Coronary artery (tissue), 2 donors: ENCODE results near the gene C11orf54.
"Not testable (repeated sequence)": the region's sequence is repeated elsewhere in the genome, so short reads cannot be mapped to it uniquely, and the experiment has no call there.

Experiments used
- DNase-seq: peaks from one replicate; pipeline ENCODE4 v3.0.0-alpha.2; 2017; ENCODE audit warnings: low spot score
- H3K27ac ChIP-seq, 2 donors: fragments of 200-600 bp; sonication (generic); one replicate each; pipeline ENCODE4 v1.5.1; 2016 to 2019
- H3K4me3 ChIP-seq: fragments of 200-600 bp; sonication (generic); 2 replicates; pipeline ENCODE4 v1.5.1; 2016; ENCODE audit warnings: mild to moderate bottlenecking, moderate library complexity
- CTCF ChIP-seq: fragments of 200-600 bp; sonication (generic); IDR thresholded peaks from one replicate; pipeline ENCODE4 v1.5.1; 2019; ENCODE audit warnings: antibody characterized with exemption

The C11orf54 gene

GRCh38 chr11:93747122-93747521, 5.7 kb downstream of the C11orf54 start:
- no peak for TF ChIP-seq CTCF
- no peak for DNase-seq
- Histone ChIP-seq H3K4me3 (no peak overlapping the region), H3K27ac (no peak overlapping the region)

DNA sequence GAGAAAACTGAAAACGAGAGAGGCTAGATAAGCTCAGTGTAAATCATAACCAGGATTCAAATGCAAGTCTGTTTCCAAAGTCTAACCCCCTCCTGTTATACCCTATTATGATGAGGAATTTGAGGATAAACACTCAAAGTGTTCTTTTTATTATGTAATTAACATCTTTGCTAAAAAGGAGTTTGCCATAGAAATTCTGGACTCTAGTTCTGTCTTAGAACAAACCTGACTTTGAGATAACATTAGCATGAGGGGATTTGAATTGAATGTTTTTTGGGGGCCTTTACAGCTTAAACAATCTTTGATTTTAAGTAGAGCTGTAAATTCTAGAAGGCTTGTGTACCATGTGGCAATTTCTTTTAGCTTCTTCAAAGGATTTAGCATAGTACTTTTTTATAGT, 9.5 kb downstream of the C11orf54 start:
- Histone ChIP-seq H3K27ac (no peak overlapping the region), H3K4me3 (no peak overlapping the region)
- TF ChIP-seq CTCF, result no peak
- DNase-seq, result no peak

- no peak overlapping the region for H3K4me3 ChIP-seq
- DNase-seq, result no peak
- no peak for TF ChIP-seq CTCF
- no peak overlapping the region for H3K27ac ChIP-seq
Observed at GRCh38 chr11:93753241-93753640, 11.8 kb downstream of the C11orf54 start.

DNA sequence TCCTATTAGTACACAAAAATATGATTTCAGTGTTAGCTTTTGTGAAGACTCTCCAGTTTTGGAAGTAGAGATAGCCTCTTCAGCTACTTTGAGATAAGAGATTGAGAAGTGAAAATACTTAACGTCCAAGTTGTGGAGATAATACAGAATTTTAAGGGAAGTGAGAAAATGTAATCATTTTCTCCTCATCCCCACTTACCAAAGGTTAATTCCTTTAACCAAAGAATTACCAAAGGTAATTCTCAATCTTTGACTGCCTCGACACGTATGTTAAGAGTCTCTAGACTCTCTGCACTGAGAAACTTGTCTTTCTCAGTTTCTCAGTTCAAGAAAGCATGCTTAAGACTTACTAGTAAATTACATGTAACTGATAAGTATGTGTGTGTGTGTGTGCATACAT, 15.3 kb downstream of the C11orf54 start:
- no peak overlapping the region for H3K27ac ChIP-seq
- TF ChIP-seq CTCF, result no peak
- DNase-seq, result no peak
- H3K4me3 ChIP-seq, result no peak overlapping the region

DNA sequence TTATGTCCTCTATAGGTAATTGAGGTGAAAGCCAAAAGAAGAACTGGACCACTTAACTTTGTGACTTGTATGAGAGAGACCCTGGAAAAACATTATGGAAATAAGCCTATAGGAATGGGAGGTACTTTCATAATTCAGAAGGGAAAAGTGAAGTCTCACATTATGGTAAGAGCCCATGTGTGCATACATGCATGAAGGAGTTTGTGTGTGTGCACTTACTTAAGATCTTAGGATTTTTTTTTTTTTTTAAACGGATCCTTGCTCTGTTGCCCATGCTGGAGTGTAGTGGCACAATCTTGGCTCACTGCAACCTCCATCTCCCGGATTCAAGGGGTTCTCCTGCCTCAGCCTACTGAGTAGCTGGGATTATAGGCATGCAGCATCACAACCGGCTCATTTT, 15.8 kb downstream of the C11orf54 start:
- no peak for DNase-seq
- no peak for TF ChIP-seq CTCF
- H3K4me3 ChIP-seq, result no peak overlapping the region
- H3K27ac ChIP-seq, result no peak overlapping the region

GRCh38 chr11:93757924-93758865, 16.7 kb downstream of the C11orf54 start:
- DNase-seq, result no peak

GRCh38 chr11:93759123-93759522, 17.7 kb downstream of the C11orf54 start:
- H3K4me3 ChIP-seq, DNase-seq, H3K27ac ChIP-seq: not testable (repeated sequence)

More at GRCh38 chr11:93757924-93758865, 16.7 kb downstream of the C11orf54 start:
- no peak for TF ChIP-seq CTCF
- H3K27ac ChIP-seq, result no peak overlapping the region
- H3K4me3 ChIP-seq, result no peak overlapping the region
